Mucosa of gallbladder (tissue), 1 donor: ENCODE results near the gene MUC5B. TPM values are rescaled to one million over a fixed set of nuclear protein-coding genes. Genes with fewer than 3 reads are reported as not detected.
"Not testable (repeated sequence)": the region's sequence is repeated elsewhere in the genome, so short reads cannot be mapped to it uniquely, and the experiment has no call there.

Experiments
- DNase-seq: peaks from one replicate; pipeline ENCODE4 v3.0.0-alpha.2; 2020; ENCODE audit warnings: low spot score
- total RNA-seq: library from RNA; stranded (reverse); gene quantifications from one replicate; pipeline ENCODE4 v1.2.1, GENCODE V29; 2021
- donor health status: DM: no; HTN: no; CAD: no.

Gene MUC5B
- total RNA-seq, result 8,095 TPM

- DNase-seq, result peak; percentile 93
Measured at GRCh38 chr11:1222491-1223345, at the start of gene MUC5B. TSS of gene MUC5B (plus strand) at chr11:1223066. CDS start at chr11:1223124, 58 bp downstream.

GRCh38 chr11:1173396-1173795 lies 49.5 kb upstream of the MUC5B start:
- DNase-seq, result not testable (repeated sequence)

- no peak for DNase-seq
Measured at GRCh38 chr11:1174441-1175370, 48.2 kb upstream of the MUC5B start.

GRCh38 chr11:1175461-1176223 lies 47.2 kb upstream of the MUC5B start:
- DNase-seq, result no peak

- no peak for DNase-seq
Measured at GRCh38 chr11:1176224-1177019, 46.4 kb upstream of the MUC5B start.

- DNase-seq, result no peak
Measured at GRCh38 chr11:1177020-1177770, 45.7 kb upstream of the MUC5B start.

- DNase-seq, result no peak
Measured at GRCh38 chr11:1177771-1178090, 45.1 kb upstream of the MUC5B start.

GRCh38 chr11:1178201-1178885 lies 44.5 kb upstream of the MUC5B start:
- DNase-seq, result no peak

GRCh38 chr11:1178906-1179305 lies 44.0 kb upstream of the MUC5B start:
- no peak for DNase-seq

- no peak for DNase-seq
Measured at GRCh38 chr11:1179641-1180040, 43.2 kb upstream of the MUC5B start.

GRCh38 chr11:1180171-1180570 lies 42.7 kb upstream of the MUC5B start:
- DNase-seq, result no peak

GRCh38 chr11:1180947-1181391 lies 41.9 kb upstream of the MUC5B start:
- no peak for DNase-seq

- DNase-seq, result no peak
Measured at GRCh38 chr11:1181420-1181819, 41.4 kb upstream of the MUC5B start.

GRCh38 chr11:1181853-1182535 lies 40.9 kb upstream of the MUC5B start:
- DNase-seq, result no peak

- DNase-seq, result not testable (repeated sequence)
Measured at GRCh38 chr11:1184139-1184538, 38.7 kb upstream of the MUC5B start.

GRCh38 chr11:1188451-1189130 lies 34.3 kb upstream of the MUC5B start:
- not testable (repeated sequence) for DNase-seq

GRCh38 chr11:1189816-1190215 lies 33.0 kb upstream of the MUC5B start:
- DNase-seq, result not testable (repeated sequence)

- not testable (repeated sequence) for DNase-seq
Measured at GRCh38 chr11:1191786-1192470, 30.9 kb upstream of the MUC5B start.
